Activated CD8-positive, alpha-beta T cell treated with anti-CD3 and anti-CD28 coated beads for 36 hours (primary cell): ENCODE data around the gene APOF. TPM values are rescaled to one million over a fixed set of nuclear protein-coding genes. Genes with fewer than 3 reads are reported as not detected.
A peak's percentile ranks its signal among the peaks of the same experiment; 100 is the strongest.

Experiments
- ATAC-seq: fragments of 200-7000 bp; cut with Tn5 transposase; one replicate; pipeline ENCODE4 v1.10.0; 2021; ENCODE audit warnings: mild to moderate bottlenecking, moderate library complexity
- CTCF ChIA-PET: fragments of 350-600 bp; sonication (Branson Sonifier 250); formaldehyde crosslinking; loops from one replicate; lab custom pipeline; 2021; ENCODE audit warnings: antibody characterized with exemption; lab: Charles Lee
- POLR2A ChIA-PET: fragments of 350-600 bp; sonication (Branson Sonifier 250); formaldehyde crosslinking; loops from one replicate; lab custom pipeline; 2021; ENCODE audit warnings: antibody characterized with exemption; lab: Charles Lee
- DNase-seq: peaks from one replicate; pipeline ENCODE4 v3.0.0-alpha.2; 2020
- H3K27ac Mint-ChIP-seq: one replicate; pipeline ENCODE4 v1.8.0; 2021; ENCODE audit warnings: mild to moderate bottlenecking, mixed read lengths
- H3K27me3 Mint-ChIP-seq: one replicate; pipeline ENCODE4 v1.8.0; 2021; ENCODE audit warnings: mixed read lengths
- H3K36me3 Mint-ChIP-seq: one replicate; pipeline ENCODE4 v1.8.0; 2021; ENCODE audit warnings: low read depth, mixed read lengths
- H3K4me1 Mint-ChIP-seq: one replicate; pipeline ENCODE4 v1.8.0; 2021; ENCODE audit warnings: low read depth, mixed read lengths
- H3K4me3 Mint-ChIP-seq: one replicate; pipeline ENCODE4 v1.8.0; 2021; ENCODE audit warnings: mild to moderate bottlenecking, moderate library complexity, mixed read lengths
- H3K9me3 Mint-ChIP-seq: one replicate; pipeline ENCODE4 v1.8.0; 2021; ENCODE audit warnings: mixed read lengths
- CTCF ChIP-seq: fragments of 200-600 bp; IDR thresholded peaks from one replicate; pipeline ENCODE4 v1.8.0; 2022; ENCODE audit warnings: antibody characterized with exemption, mild to moderate bottlenecking
- intact Hi-C: fragments of 100-400 bp; cut with micrococcal nuclease; formaldehyde crosslinking; loops from one replicate; pipeline ENCODE4 v1.10.0; 2022
- total RNA-seq, 2 experiments: library from RNA; stranded (reverse); gene quantifications; one replicate each; pipeline ENCODE4 v1.2.3, GENCODE V29; 2021

APOF gene
- total RNA-seq, 2 experiments from 2014 or later, result not detected

GRCh38 chr12:56361487-56362129 lies 1.0 kb downstream of the APOF start:
- Mint-ChIP-seq H3K27ac (peak overlapping the region; percentile 95), H3K9me3 (no peaks in the 10 kb centered on the region), H3K4me1 (peaks cover 20% of the 10 kb centered on the region), H3K27me3 (no peaks in the 10 kb centered on the region), H3K4me3 (peak overlapping the region; percentile 81), H3K36me3 (peaks cover 1% of the 10 kb centered on the region)
- no peak for TF ChIP-seq CTCF
- ATAC-seq (no peak), DNase-seq (no peak)
- ChIA-PET POLR2A (interaction anchor here (0.8 to 6.7 kb wide), 4 partner anchors 14 to 61 kb away, joined by 4 to 63 read pairs (median 35); partner anchors contain the start of genes CS, IL23A and PAN2), CTCF (interaction anchor here (1.0 to 3.1 kb wide), 4 partner anchors 75 to 172 kb away, joined by 3 to 14 read pairs (median 8); partner anchors contain the start of genes COQ10A and SMARCC2)
- intact Hi-C loops, result no loop called here

- Mint-ChIP-seq H3K27me3 (no peaks in the 10 kb centered on the region), H3K4me3 (peak within 1 kb of the TSS; percentile 81), H3K4me1 (peaks cover 20% of the 10 kb centered on the region), H3K27ac (peak within 1 kb of the TSS; percentile 95), H3K36me3 (peaks cover 5% of the 10 kb centered on the region), H3K9me3 (no peaks in the 10 kb centered on the region)
- CTCF ChIA-PET, result interaction anchor here (0.6 to 3.6 kb wide), 20 partner anchors 8 to 234 kb away, joined by 3 to 17 read pairs (median 4); partner anchors contain the start of genes COQ10A, IL23A, MYL6B and PAN2
- ATAC-seq (peak; percentile 97), DNase-seq (peak; percentile 99)
- POLR2A ChIA-PET, result interaction anchor here (0.5 to 6.7 kb wide), 22 partner anchors 11 to 275 kb away, joined by 3 to 63 read pairs (median 4); partner anchors contain the start of genes CNPY2, COQ10A, IL23A and PAN2
- no peak for TF ChIP-seq CTCF
- intact Hi-C loops, result loop anchor here (2.0 kb wide), 1 partner anchor 21 kb away; the partner anchor contains the start of gene IL23A
Measured at GRCh38 chr12:56359851-56360767, 2.5 kb downstream of the APOF start, which contains the start of gene STAT2. STAT2 (minus strand) TSS chr12:56360107; CDS start chr12:56356571, 3,536 bp downstream.

GRCh38 chr12:56358836-56359532 lies 3.7 kb downstream of the APOF start:
- ATAC-seq, result no peak
- Mint-ChIP-seq H3K27ac (peak overlapping the region; percentile 95), H3K4me3 (peak overlapping the region; percentile 81), H3K4me1 (peaks cover 20% of the 10 kb centered on the region), H3K9me3 (no peaks in the 10 kb centered on the region), H3K27me3 (no peaks in the 10 kb centered on the region), H3K36me3 (peaks cover 10% of the 10 kb centered on the region)
- ChIA-PET CTCF (interaction anchor here (0.7 to 3.6 kb wide), 16 partner anchors 8 to 233 kb away, joined by 3 to 17 read pairs (median 4); partner anchors contain the start of genes IL23A, MYL6B, PAN2 and SMARCC2), POLR2A (interaction anchor here (0.6 to 6.7 kb wide), 17 partner anchors 11 to 276 kb away, joined by 3 to 63 read pairs (median 5); partner anchors contain the start of genes CNPY2, IL23A, PAN2 and RNF41)
- no peak for TF ChIP-seq CTCF
- DNase-seq, result peak; percentile 26
- intact Hi-C loops, result loop anchor here (2.0 kb wide), 1 partner anchor 20 kb away; the partner anchor contains the start of gene IL23A

- H3K9me3 Mint-ChIP-seq, result no peaks in the 10 kb centered on the region
- DNase-seq, result no peak
- H3K4me3 Mint-ChIP-seq, result no peak overlapping the region
- peaks cover 33% of the 10 kb centered on the region for H3K36me3 Mint-ChIP-seq
- ChIA-PET POLR2A (interaction anchor here (1.1 to 9.5 kb wide), 5 partner anchors 9 to 113 kb away, joined by 3 to 63 read pairs (median 4); partner anchors contain the start of genes APOF, CNPY2, IL23A and STAT2), CTCF (interaction anchor here (0.6 to 3.8 kb wide), 6 partner anchors 8 to 147 kb away, joined by 3 to 17 read pairs (median 3); partner anchors contain the start of genes IL23A and STAT2)
- H3K27ac Mint-ChIP-seq, result no peak overlapping the region
- ATAC-seq, result no peak
- no peak for TF ChIP-seq CTCF
- intact Hi-C loops, result no loop called here
- no peaks in the 10 kb centered on the region for H3K4me1 Mint-ChIP-seq
- H3K27me3 Mint-ChIP-seq, result no peaks in the 10 kb centered on the region
Measured at GRCh38 chr12:56351325-56351724, 11.3 kb downstream of the APOF start.
